A549 (cell line): ENCODE measurements around the gene ANAPC5. TPM values are rescaled to one million over a fixed set of nuclear protein-coding genes. Genes with fewer than 3 reads are reported as not detected.

Source experiments
- ATAC-seq, 2 experiments: fragments of 200-7000 bp in 1 of 2; fragments of >200 bp in 1 of 2; cut with Nextera tagmentation in 1 of 2; cut with Tn5 transposase in 1 of 2; 3 replicates each; pipeline versions ENCODE4 v1.8.0 to v1.9.1; 2018 to 2020; ENCODE audit warnings: mild to moderate bottlenecking in 1 of 2, moderate library complexity in 1 of 2
- CTCF ChIA-PET: fragments of 300-600 bp; sonication (Branson Sonifier 250); formaldehyde crosslinking; extraction: SDS; loops from one replicate; lab custom pipeline; 2021; ENCODE audit warnings: antibody characterized with exemption, inconsistent platforms; lab: Yijun Ruan, JAX
- POLR2A ChIA-PET: fragments of 350-600 bp; formaldehyde crosslinking; extraction: SDS; loops from one replicate; lab custom pipeline; 2021; ENCODE audit warnings: antibody characterized with exemption, inconsistent platforms; lab: Yijun Ruan, JAX
- DNase-seq, 2 experiments: peaks; one replicate each; pipeline versions ENCODE4 v3.0.0 to v3.0.0-alpha.2; 2011 to 2016; ENCODE audit warnings: low read depth in 1 of 2, low spot score in 1 of 2
- FAIRE-seq: peaks from 2 replicates; lab custom pipeline; 2011; peaks lifted over from hg19 to GRCh38; lab: Jason Lieb, UNC
- H3K27ac ChIP-seq, 2 experiments: fragments of >200 bp; sonication (Bioruptor Twin); formaldehyde crosslinking; 3 replicates each; pipeline ENCODE4 v1.5.1; 2016 to 2017
- H3K4me1 ChIP-seq: fragments of >200 bp; sonication (Bioruptor Twin); formaldehyde crosslinking; 3 replicates; pipeline ENCODE4 v1.6.1; 2016
- H3K4me2 ChIP-seq: fragments of >200 bp; sonication (Bioruptor Twin); formaldehyde crosslinking; 3 replicates; pipeline ENCODE4 v1.6.1; 2016
- H3K4me3 ChIP-seq: fragments of >200 bp; sonication (Bioruptor Twin); formaldehyde crosslinking; 3 replicates; pipeline ENCODE4 v1.5.1; 2016
- H3K9me3 ChIP-seq: fragments of >200 bp; sonication (Bioruptor Twin); formaldehyde crosslinking; 3 replicates; pipeline ENCODE4 v1.6.1; 2016
- EP300 ChIP-seq, 2 experiments: fragments of >200 bp; sonication (Bioruptor Twin); formaldehyde crosslinking; IDR thresholded peaks; 2 replicates in 1 of 2; 3 replicates in 1 of 2; pipeline ENCODE4 v1.6.1; 2016 to 2017
- FOXS1 ChIP-seq: fragments of 250-450 bp; sonication (Bioruptor Pico); IDR thresholded peaks from 2 replicates; pipeline ENCODE4 v1.5.0; 2020; ENCODE audit warnings: mild to moderate bottlenecking, moderate library complexity
- HDAC2 ChIP-seq: fragments of 200-600 bp; sonication (generic); IDR thresholded peaks from 2 replicates; pipeline ENCODE4 v1.6.1; 2016
- JUN ChIP-seq, 2 experiments: fragments of >200 bp; sonication (Bioruptor Twin); formaldehyde crosslinking; IDR thresholded peaks; 2 replicates in 1 of 2; 3 replicates in 1 of 2; pipeline ENCODE4 v1.6.1; 2016 to 2017
- JUNB ChIP-seq: fragments of >200 bp; sonication (Bioruptor Twin); formaldehyde crosslinking; IDR thresholded peaks from 2 replicates; pipeline ENCODE4 v1.6.1; 2016
- MAFK ChIP-seq: fragments of 450-650 bp; IDR thresholded peaks from 2 replicates; pipeline ENCODE4 v1.6.1; 2014; ENCODE audit not compliant: partially characterized antibody
- NFE2L2 ChIP-seq: fragments of 150-350 bp; conservative IDR thresholded peaks from 2 replicates; pipeline ENCODE4 v1.6.1; 2014; ENCODE audit warnings: low read length
- PHF8 ChIP-seq: fragments of 200-600 bp; sonication (generic); IDR thresholded peaks from 2 replicates; pipeline ENCODE4 v1.6.1; 2016; ENCODE audit warnings: low read depth, mild to moderate bottlenecking, antibody characterized with exemption, moderate library complexity, borderline replicate concordance
- RAD21 ChIP-seq, 2 experiments: fragments of >200 bp in 1 of 2; sonication (Bioruptor Twin) in 1 of 2; formaldehyde crosslinking in 1 of 2; IDR thresholded peaks in 1 of 2; conservative IDR thresholded peaks in 1 of 2; 2 replicates in 1 of 2; 3 replicates in 1 of 2; pipeline ENCODE4 v1.6.1; 2012 to 2018; ENCODE audit warnings: inconsistent platforms in 1 of 2
- RARB ChIP-seq: fragments of 250-450 bp; sonication (Bioruptor Pico); IDR thresholded peaks from 2 replicates; pipeline ENCODE4 v1.8.0; 2021; ENCODE audit warnings: mild to moderate bottlenecking, moderate library complexity
- TFCP2L1 ChIP-seq: fragments of 250-450 bp; sonication (Bioruptor Pico); IDR thresholded peaks from 2 replicates; pipeline ENCODE4 v1.5.0; 2021; ENCODE audit warnings: mild to moderate bottlenecking
- TP53 ChIP-seq: fragments of 250-450 bp; sonication (Bioruptor Pico); IDR thresholded peaks from 2 replicates; pipeline ENCODE4 v1.5.0; 2021; ENCODE audit warnings: mild to moderate bottlenecking, moderate library complexity
- ZNF302 ChIP-seq: fragments of 250-450 bp; sonication (Bioruptor Pico); IDR thresholded peaks from 2 replicates; pipeline ENCODE4 v1.9.0; 2021; ENCODE audit warnings: inconsistent platforms, mild to moderate bottlenecking, moderate library complexity
- WGBS: methylation state at CpG from one replicate; pipeline ENCODE4 v1.1.6; 2017; ENCODE audit errors: missing lambda C conversion rate; 5-methylcytosine and 5-hydroxymethylcytosine counted together
- polyA plus RNA-seq, 4 experiments: library from polyadenylated mRNA; depleted of rRNA in 3 of 4; stranded (reverse); fragments of >200 nt; fragmentation: RNase III in 1 of 4; extraction: RNeasy Plus Mini Kit Qiagen cat#74134 plus additional on column Dnase treatment in 1 of 4; gene quantifications; 2 replicates in 3 of 4; 3 replicates in 1 of 4; pipeline ENCODE4 v1.2.3, GENCODE V29; 2011 to 2017
- TF ChIP-seq, protein P1 (sequence below): fragments of >200 bp; sonication (Bioruptor Twin); formaldehyde crosslinking; IDR thresholded peaks from 3 replicates; pipeline ENCODE4 v1.6.1; 2016
- TF ChIP-seq, protein P2 (sequence below): fragments of 200-600 bp; sonication (generic); IDR thresholded peaks from 2 replicates; pipeline ENCODE4 v1.6.1; 2016; ENCODE audit warnings: antibody characterized with exemption, mild to moderate bottlenecking, moderate library complexity
- TF ChIP-seq, protein P3 (sequence below): fragments of 250-450 bp; sonication (Bioruptor Pico); IDR thresholded peaks from 2 replicates; pipeline ENCODE4 v1.5.0; 2021; ENCODE audit warnings: mild to moderate bottlenecking, moderate library complexity, borderline replicate concordance
- TF ChIP-seq, protein P4 (sequence below): fragments of >200 bp; sonication (Bioruptor Twin); formaldehyde crosslinking; IDR thresholded peaks from 2 replicates; pipeline ENCODE4 v1.6.1; 2016
- TF ChIP-seq, protein P5 (sequence below): fragments of 150-350 bp; IDR thresholded peaks from 2 replicates; pipeline ENCODE4 v1.6.1; 2014; ENCODE audit warnings: low read depth, mild to moderate bottlenecking, low read length
- TF ChIP-seq, protein P6 (sequence below): IDR thresholded peaks from 2 replicates; pipeline ENCODE4 v1.6.1; 2012; ENCODE audit warnings: low read depth, borderline replicate concordance

ANAPC5 gene
- polyA plus RNA-seq, 2 of the 4 experiments (the other 2 are of a cell fraction): 91.6 to 225 TPM

DNA sequence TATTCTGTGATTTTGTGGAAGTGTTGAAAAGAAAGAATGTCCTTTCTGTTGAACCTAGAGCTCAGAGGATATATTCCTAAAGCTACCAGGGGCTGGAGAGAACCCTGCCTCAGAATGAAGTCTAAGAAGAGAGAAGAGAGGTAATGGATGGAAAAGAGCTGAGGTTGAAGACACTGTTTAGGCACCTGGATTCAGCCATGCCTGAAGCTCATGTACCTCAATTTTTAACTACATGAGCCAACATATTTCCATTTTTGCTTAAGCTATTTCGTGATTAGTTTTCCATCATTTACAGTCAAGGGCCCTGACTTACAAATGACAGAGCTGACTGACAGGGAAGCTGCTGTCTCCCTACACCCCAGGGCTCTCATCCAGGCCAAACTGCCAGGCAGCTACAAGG lies 66.4 kb downstream of the ANAPC5 start:
- H3K4me2 ChIP-seq: no peak overlapping the region
- POLR2A ChIA-PET: interaction anchor here (1.2 kb wide), 1 partner anchor 11 kb away, joined by 3 read pairs; the partner anchor contains the start of gene CAMKK2
- no peak for ATAC-seq
- H3K9me3 ChIP-seq: no peaks in the 10 kb centered on the region
- WGBS: 89% methylated on average over 1 of the region's 1 CpG
- no peak overlapping the region for H3K4me3 ChIP-seq
- no peak for FAIRE-seq
- no peaks in the 10 kb centered on the region for H3K4me1 ChIP-seq
- TF ChIP-seq NFE2L2 (no peak), JUNB (no peak)
- TF ChIP-seq, protein P1, sequence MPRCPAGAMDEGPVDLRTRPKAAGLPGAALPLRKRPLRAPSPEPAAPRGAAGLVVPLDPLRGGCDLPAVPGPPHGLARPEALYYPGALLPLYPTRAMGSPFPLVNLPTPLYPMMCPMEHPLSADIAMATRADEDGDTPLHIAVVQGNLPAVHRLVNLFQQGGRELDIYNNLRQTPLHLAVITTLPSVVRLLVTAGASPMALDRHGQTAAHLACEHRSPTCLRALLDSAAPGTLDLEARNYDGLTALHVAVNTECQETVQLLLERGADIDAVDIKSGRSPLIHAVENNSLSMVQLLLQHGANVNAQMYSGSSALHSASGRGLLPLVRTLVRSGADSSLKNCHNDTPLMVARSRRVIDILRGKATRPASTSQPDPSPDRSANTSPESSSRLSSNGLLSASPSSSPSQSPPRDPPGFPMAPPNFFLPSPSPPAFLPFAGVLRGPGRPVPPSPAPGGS: no peak
- H3K27ac ChIP-seq: no peak overlapping the region
- CTCF ChIA-PET: interaction anchor here (1.4 kb wide), 1 partner anchor 9 kb away, joined by 4 read pairs; no protein-coding TSS in a partner anchor
- DNase-seq: no peak

DNA sequence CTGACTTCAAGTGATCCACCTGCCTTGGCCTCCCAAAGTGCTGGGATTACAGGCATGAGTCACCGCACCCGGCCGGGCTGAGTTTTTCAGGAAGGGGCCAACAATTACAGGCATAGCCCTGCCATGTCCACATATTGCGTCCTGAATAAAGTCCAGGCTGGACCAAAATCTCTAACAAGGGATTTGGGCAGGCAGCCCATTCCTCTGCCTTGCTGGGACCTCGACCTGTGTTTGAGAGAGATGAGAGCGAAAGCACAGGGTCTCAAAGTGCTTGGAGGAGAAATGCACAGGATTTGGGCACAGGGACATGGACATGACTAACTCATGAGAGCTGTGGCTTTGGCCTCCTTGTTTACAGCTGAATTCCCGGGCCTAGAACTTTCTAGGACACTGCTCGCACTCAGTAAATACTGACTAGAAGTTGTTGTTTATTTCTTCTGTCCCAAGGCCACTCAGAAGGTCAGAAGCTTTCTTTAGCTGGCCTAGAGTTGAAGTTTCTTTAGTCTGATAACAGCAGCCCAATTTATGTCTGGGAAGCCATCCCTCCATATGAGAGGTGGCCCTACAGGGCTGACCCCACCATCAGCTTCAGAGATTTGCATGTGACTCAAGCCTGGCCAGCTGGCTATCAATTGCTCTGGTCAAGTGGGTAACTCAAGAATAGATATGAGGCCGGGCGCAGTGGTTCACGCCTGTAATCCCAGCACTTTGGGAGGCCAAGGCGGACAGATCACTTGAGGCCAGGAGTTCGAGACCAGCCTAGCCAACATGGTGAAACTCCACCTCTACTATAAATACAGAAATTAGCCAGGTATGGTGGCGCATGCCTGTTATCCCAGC lies 67.4 kb downstream of the ANAPC5 start:
- POLR2A ChIA-PET: interaction anchor here (1.2 kb wide), 1 partner anchor 12 kb away, joined by 3 read pairs; the partner anchor contains the start of gene CAMKK2
- H3K27ac ChIP-seq: no peak overlapping the region
- TF ChIP-seq, protein P2, sequence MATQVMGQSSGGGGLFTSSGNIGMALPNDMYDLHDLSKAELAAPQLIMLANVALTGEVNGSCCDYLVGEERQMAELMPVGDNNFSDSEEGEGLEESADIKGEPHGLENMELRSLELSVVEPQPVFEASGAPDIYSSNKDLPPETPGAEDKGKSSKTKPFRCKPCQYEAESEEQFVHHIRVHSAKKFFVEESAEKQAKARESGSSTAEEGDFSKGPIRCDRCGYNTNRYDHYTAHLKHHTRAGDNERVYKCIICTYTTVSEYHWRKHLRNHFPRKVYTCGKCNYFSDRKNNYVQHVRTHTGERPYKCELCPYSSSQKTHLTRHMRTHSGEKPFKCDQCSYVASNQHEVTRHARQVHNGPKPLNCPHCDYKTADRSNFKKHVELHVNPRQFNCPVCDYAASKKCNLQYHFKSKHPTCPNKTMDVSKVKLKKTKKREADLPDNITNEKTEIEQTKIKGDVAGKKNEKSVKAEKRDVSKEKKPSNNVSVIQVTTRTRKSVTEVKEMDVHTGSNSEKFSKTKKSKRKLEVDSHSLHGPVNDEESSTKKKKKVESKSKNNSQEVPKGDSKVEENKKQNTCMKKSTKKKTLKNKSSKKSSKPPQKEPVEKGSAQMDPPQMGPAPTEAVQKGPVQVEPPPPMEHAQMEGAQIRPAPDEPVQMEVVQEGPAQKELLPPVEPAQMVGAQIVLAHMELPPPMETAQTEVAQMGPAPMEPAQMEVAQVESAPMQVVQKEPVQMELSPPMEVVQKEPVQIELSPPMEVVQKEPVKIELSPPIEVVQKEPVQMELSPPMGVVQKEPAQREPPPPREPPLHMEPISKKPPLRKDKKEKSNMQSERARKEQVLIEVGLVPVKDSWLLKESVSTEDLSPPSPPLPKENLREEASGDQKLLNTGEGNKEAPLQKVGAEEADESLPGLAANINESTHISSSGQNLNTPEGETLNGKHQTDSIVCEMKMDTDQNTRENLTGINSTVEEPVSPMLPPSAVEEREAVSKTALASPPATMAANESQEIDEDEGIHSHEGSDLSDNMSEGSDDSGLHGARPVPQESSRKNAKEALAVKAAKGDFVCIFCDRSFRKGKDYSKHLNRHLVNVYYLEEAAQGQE: no peak
- no peak for TF ChIP-seq RAD21 (conservative IDR thresholded peaks at IDR 0.05 in 1 of 2, IDR thresholded peaks at IDR 0.05 in 1 of 2)
- TF ChIP-seq, protein P3, sequence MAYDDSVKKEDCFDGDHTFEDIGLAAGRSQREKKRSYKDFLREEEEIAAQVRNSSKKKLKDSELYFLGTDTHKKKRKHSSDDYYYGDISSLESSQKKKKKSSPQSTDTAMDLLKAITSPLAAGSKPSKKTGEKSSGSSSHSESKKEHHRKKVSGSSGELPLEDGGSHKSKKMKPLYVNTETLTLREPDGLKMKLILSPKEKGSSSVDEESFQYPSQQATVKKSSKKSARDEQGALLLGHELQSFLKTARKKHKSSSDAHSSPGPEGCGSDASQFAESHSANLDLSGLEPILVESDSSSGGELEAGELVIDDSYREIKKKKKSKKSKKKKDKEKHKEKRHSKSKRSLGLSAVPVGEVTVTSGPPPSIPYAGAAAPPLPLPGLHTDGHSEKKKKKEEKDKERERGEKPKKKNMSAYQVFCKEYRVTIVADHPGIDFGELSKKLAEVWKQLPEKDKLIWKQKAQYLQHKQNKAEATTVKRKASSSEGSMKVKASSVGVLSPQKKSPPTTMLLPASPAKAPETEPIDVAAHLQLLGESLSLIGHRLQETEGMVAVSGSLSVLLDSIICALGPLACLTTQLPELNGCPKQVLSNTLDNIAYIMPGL (CRISPR knock-in tag): no peak
- no peak for TF ChIP-seq FOXS1
- no peak for TF ChIP-seq TFCP2L1 (CRISPR knock-in tag)
- TF ChIP-seq ZNF302 (CRISPR knock-in tag): no peak
- no peak for TF ChIP-seq JUN (IDR thresholded peaks at IDR 0.05)
- no peak for TF ChIP-seq HDAC2
- TF ChIP-seq, protein P4, sequence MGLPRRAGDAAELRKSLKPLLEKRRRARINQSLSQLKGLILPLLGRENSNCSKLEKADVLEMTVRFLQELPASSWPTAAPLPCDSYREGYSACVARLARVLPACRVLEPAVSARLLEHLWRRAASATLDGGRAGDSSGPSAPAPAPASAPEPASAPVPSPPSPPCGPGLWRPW: no peak
- TF ChIP-seq PHF8: no peak
- TF ChIP-seq, protein P5, sequence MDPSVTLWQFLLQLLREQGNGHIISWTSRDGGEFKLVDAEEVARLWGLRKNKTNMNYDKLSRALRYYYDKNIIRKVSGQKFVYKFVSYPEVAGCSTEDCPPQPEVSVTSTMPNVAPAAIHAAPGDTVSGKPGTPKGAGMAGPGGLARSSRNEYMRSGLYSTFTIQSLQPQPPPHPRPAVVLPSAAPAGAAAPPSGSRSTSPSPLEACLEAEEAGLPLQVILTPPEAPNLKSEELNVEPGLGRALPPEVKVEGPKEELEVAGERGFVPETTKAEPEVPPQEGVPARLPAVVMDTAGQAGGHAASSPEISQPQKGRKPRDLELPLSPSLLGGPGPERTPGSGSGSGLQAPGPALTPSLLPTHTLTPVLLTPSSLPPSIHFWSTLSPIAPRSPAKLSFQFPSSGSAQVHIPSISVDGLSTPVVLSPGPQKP: no peak
- TF ChIP-seq, protein P6, sequence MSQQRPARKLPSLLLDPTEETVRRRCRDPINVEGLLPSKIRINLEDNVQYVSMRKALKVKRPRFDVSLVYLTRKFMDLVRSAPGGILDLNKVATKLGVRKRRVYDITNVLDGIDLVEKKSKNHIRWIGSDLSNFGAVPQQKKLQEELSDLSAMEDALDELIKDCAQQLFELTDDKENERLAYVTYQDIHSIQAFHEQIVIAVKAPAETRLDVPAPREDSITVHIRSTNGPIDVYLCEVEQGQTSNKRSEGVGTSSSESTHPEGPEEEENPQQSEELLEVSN: no peak
- TF ChIP-seq RARB (CRISPR knock-in tag): no peak
- no peak for TF ChIP-seq MAFK
- no peak for TF ChIP-seq EP300 (IDR thresholded peaks at IDR 0.05)
- TF ChIP-seq TP53: no peak
- FAIRE-seq: no peak
- no peaks in the 10 kb centered on the region for H3K4me1 ChIP-seq
- H3K4me2 ChIP-seq: no peak overlapping the region
- no peaks in the 10 kb centered on the region for H3K9me3 ChIP-seq
- CTCF ChIA-PET: interaction anchor here (0.7 to 1.4 kb wide), 2 partner anchors 8 to 13 kb away, joined by 3 read pairs; no protein-coding TSS in a partner anchor
- WGBS: 86% methylated on average over 14 of the region's 14 CpGs
- no peak for ATAC-seq
- DNase-seq: no peak
- H3K4me3 ChIP-seq: no peak overlapping the region
